HepG2 (cell line): ENCODE data around the gene FALEC. TPM values are rescaled to one million over a fixed set of nuclear protein-coding genes. Genes with fewer than 3 reads are reported as not detected.

ENCODE experiments used
- ARID2 ChIP-seq: sonication (generic); formaldehyde crosslinking; IDR thresholded peaks from 2 replicates; pipeline ENCODE4 v1.8.1; 2022; ENCODE audit warnings: mild to moderate bottlenecking, missing genetic modification reagents, borderline replicate concordance
- HBP1 ChIP-seq: IDR thresholded peaks from 2 replicates; pipeline ENCODE4 v1.6.1; 2016; ENCODE audit warnings: low read depth, control low read depth
- HDAC1 ChIP-seq: sonication (generic); formaldehyde crosslinking; IDR thresholded peaks from 2 replicates; pipeline ENCODE4 v1.5.1; 2020; ENCODE audit warnings: mild to moderate bottlenecking, missing genetic modification reagents
- IRF1 ChIP-seq: sonication (generic); formaldehyde crosslinking; IDR thresholded peaks from 2 replicates; pipeline ENCODE4 v1.4.0; 2020; ENCODE audit warnings: low read depth, mild to moderate bottlenecking, missing genetic modification reagents
- IRF2 ChIP-seq: IDR thresholded peaks from 2 replicates; pipeline ENCODE4 v1.6.1; 2018; ENCODE audit warnings: missing genetic modification reagents, missing compliant biosample characterization
- IRF9 ChIP-seq: sonication (generic); formaldehyde crosslinking; IDR thresholded peaks from 2 replicates; pipeline ENCODE4 v1.8.0; 2022; ENCODE audit warnings: missing genetic modification reagents, mild to moderate bottlenecking, borderline replicate concordance
- JUND ChIP-seq: sonication (generic); formaldehyde crosslinking; IDR thresholded peaks from 2 replicates; pipeline ENCODE4 v1.8.0; 2022; ENCODE audit warnings: mild to moderate bottlenecking, missing genetic modification reagents
- KAT8 ChIP-seq: IDR thresholded peaks from 2 replicates; pipeline ENCODE4 v1.6.1; 2016; ENCODE audit warnings: missing genetic modification reagents, missing compliant biosample characterization
- NPAS2 ChIP-seq: sonication (generic); formaldehyde crosslinking; IDR thresholded peaks from 2 replicates; pipeline ENCODE4 v1.8.0; 2022; ENCODE audit warnings: mild to moderate bottlenecking, missing genetic modification reagents, borderline replicate concordance
- PAXIP1 ChIP-seq: sonication (generic); formaldehyde crosslinking; conservative IDR thresholded peaks from 2 replicates; pipeline ENCODE4 v1.4.0; 2020; ENCODE audit warnings: mild to moderate bottlenecking, missing genetic modification reagents, moderate library complexity
- RARG ChIP-seq: sonication (generic); formaldehyde crosslinking; IDR thresholded peaks from 2 replicates; pipeline ENCODE4 v1.4.0; 2020; ENCODE audit warnings: low read depth, mild to moderate bottlenecking, missing genetic modification reagents
- SALL1 ChIP-seq: sonication (generic); formaldehyde crosslinking; IDR thresholded peaks from 2 replicates; pipeline ENCODE4 v1.8.0; 2022; ENCODE audit warnings: mild to moderate bottlenecking, missing genetic modification reagents
- SMAD3 ChIP-seq: sonication (generic); formaldehyde crosslinking; IDR thresholded peaks from 2 replicates; pipeline ENCODE4 v1.4.0; 2020; ENCODE audit warnings: missing genetic modification reagents
- SP4 ChIP-seq: sonication (generic); formaldehyde crosslinking; IDR thresholded peaks from 2 replicates; pipeline ENCODE4 v1.8.1; 2023; ENCODE audit warnings: mild to moderate bottlenecking, missing genetic modification reagents
- TFE3 ChIP-seq: IDR thresholded peaks from 2 replicates; pipeline ENCODE4 v1.6.1; 2016
- TSC22D2 ChIP-seq: sonication (generic); formaldehyde crosslinking; IDR thresholded peaks from 2 replicates; pipeline ENCODE4 v1.5.1; 2020; ENCODE audit warnings: missing genetic modification reagents, mild to moderate bottlenecking, borderline replicate concordance
- ZFP41 ChIP-seq: sonication (generic); formaldehyde crosslinking; IDR thresholded peaks from 2 replicates; pipeline ENCODE4 v1.4.0; 2020; ENCODE audit warnings: mild to moderate bottlenecking, missing genetic modification reagents, borderline replicate concordance
- ZNF331 ChIP-seq: sonication (generic); formaldehyde crosslinking; IDR thresholded peaks from 2 replicates; pipeline ENCODE4 v1.4.0; 2020; ENCODE audit warnings: missing genetic modification reagents
- ZNF570 ChIP-seq: sonication (generic); formaldehyde crosslinking; IDR thresholded peaks from 2 replicates; pipeline ENCODE4 v1.4.0; 2020; ENCODE audit warnings: mild to moderate bottlenecking, missing genetic modification reagents, borderline replicate concordance
- ZNF704 ChIP-seq: sonication (generic); formaldehyde crosslinking; IDR thresholded peaks from 2 replicates; pipeline ENCODE4 v1.8.1; 2023; ENCODE audit warnings: mild to moderate bottlenecking, inconsistent platforms, moderate library complexity, missing genetic modification reagents, borderline replicate concordance
- polyA plus RNA-seq, 8 experiments: library from polyadenylated mRNA; depleted of rRNA in 3 of 8; stranded (reverse) in 7 of 8; unstranded in 1 of 8; fragments of >200 nt; fragmentation: Illumina TruSeq in 4 of 8; extraction: Trizol in 4 of 8; gene quantifications; 2 replicates each; pipeline versions ENCODE4 v1.2.1 to v1.2.3, GENCODE V29; 2011 to 2016; ENCODE audit warnings: low read depth in 4 of 8, missing spikeins in 1 of 8, mixed read lengths in 1 of 8; ENCODE audit not compliant: insufficient read depth in 1 of 8
- total RNA-seq, 5 experiments: library from RNA; depleted of rRNA; stranded (reverse); fragments of >200 nt; fragmentation: Illumina TruSeq; extraction: Trizol; gene quantifications; 2 replicates each; pipeline ENCODE4 v1.2.3, GENCODE V29; 2016; ENCODE audit warnings: low read depth in 1 of 5

The FALEC gene
- total and polyA plus RNA-seq, 2 of the 13 experiments (the other 11 are each of a cell fraction or from before 2014, with no cell fraction given), result 0.33 to 0.71 TPM

- TF ChIP-seq IRF2 (CRISPR knock-in tag) (peak; percentile 90), ZNF331 (peak; percentile 87), ARID2 (CRISPR knock-in tag) (peak; percentile 86; the same call in 1 of the 2 replicates), ZFP41 (no peak), IRF9 (CRISPR knock-in tag) (no peak), TSC22D2 (CRISPR knock-in tag) (no peak), PAXIP1 (CRISPR knock-in tag) (peak; percentile 53; the same call in 1 of the 2 replicates), SP4 (peak; percentile 53; the same call in 1 of the 2 replicates), SALL1 (CRISPR knock-in tag) (no peak), IRF1 (CRISPR knock-in tag) (no peak), HBP1 (0 out of 2 replicates have a peak, but pooled peaks have one; percentile 24), HDAC1 (CRISPR knock-in tag) (peak; percentile 43; the same call in 1 of the 2 replicates), SMAD3 (peak; percentile 63; the same call in 1 of the 2 replicates), KAT8 (peak; percentile 71), NPAS2 (no peak), ZNF570 (CRISPR knock-in tag) (no peak), TFE3 (peak; percentile 98), RARG (CRISPR knock-in tag) (no peak), ZNF704 (CRISPR knock-in tag) (no peak), JUND (CRISPR knock-in tag) (no peak)
Measured at GRCh38 chr1:150561974-150562445, 46.5 kb downstream of the FALEC start (continued).
